HCEC 1CT (cell line): ENCODE measurements around the gene CERS6.

Experiments
- DNase-seq: peaks from one replicate; pipeline ENCODE4 v3.0.0-alpha.2; 2017

The CERS6 gene

DNA sequence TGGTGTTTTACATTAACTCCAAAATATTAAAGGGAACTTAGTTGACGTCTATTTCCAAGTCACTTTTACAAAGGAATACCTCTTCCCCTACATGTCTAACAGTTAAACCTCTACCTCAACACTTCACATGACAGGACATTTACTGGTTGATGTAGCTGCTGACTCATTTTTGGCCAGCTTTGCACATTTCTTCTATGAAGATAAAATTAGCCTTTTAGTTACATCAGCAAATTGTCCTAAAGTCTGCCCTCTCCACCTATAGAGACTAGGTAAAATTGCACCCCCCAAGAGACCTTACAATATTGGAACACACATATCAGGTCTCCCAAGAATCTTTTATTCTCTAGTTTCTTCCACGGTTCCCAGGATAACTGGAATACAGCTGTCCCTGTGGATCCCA, 10.1 kb upstream of the CERS6 start:
- DNase-seq = no peak

DNA sequence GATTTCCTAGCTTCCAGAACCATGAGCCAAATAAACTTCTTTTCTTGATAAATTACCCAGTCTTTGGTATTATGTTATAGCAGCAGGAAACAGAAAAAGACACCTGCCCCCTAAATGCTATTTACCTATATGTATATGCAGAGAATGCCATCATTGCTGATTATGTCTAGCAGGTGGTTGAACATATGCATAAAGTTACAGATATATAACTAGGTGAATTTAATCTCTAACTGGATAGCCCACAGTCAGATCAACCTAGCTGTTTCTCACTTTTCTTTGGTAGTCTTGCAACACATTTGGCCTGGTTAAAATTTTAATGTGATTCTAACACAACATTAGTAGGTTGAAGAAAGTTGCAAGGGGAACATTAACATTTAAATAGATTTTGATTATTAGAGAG, 7.1 kb upstream of the CERS6 start:
- no peak for DNase-seq

DNA sequence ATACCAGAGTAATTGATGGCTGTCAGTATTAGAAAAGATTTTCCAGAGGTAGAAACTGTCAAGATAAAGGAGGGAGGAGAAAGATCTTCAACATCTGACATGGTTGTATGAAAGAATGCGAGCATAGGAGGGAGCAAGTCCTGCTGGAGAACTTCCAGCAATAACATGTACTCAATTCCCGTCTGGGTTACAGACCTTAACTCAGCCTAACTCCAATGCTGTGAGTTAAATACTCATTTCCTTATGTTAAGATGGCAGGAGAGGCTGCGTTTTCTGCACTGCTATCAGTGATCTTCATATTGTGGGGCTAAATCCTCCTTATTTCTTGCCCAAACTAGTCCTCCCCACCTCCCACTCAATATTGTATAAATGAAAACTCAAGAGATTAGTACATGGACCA, 6.7 kb upstream of the CERS6 start:
- DNase-seq = no peak

DNA sequence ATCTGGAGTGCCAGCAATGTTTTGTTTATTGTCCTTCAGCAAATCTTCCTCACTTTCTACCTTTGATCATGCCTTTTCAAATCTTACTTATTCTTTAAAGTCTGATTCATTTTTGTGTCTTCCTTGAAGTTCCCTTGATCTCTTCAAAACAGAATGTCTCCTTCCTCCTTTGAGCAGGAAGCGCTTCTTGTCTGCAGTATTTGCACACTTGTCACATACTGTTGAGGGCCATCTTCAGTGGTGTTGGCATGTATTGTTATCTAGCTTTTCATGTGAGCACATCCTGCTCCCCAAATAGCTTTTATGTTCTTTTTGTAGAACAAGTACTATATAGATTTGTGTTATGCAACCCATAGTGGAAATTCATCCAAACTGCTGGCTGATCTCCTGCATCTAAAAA, 5.9 kb upstream of the CERS6 start:
- DNase-seq = no peak

DNA sequence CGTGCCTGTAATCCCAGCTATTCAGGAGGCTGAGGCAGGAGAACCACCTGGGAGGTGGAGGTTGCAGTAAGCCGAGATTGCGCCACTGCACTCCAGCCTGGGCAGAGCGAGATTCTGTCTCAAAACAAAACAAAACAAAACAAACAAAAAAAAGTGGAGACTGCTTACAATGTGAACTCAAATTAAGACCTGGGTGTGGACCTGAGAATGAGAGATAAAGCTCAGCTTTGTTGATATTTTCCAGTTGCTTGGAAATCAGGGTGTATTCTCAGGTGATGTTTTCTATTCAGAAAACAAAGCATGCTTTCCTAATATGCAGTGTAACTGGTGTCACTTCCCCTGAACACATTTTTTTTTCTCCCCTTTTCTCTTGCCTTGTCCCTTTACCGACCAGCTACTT, 5.3 kb upstream of the CERS6 start:
- no peak for DNase-seq

DNA sequence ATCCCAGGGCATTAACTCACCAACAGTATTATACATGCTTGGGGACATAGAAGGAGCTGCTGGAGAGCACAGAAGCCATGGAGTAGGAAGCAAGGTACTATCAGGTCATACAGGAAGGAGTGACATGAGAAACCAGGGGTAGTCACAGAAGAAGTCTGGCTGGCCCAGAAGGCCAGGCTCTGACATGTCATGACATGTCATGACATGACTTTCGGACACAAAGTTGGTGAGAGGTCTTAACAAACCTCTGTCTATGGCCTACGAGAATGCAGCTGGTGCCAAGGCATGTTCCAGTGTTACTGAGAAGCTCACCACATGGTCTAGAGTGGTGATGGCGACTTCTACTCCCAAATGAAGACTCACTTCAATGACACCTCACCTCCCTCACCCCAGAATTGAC, 3.3 kb upstream of the CERS6 start:
- no peak for DNase-seq

DNA sequence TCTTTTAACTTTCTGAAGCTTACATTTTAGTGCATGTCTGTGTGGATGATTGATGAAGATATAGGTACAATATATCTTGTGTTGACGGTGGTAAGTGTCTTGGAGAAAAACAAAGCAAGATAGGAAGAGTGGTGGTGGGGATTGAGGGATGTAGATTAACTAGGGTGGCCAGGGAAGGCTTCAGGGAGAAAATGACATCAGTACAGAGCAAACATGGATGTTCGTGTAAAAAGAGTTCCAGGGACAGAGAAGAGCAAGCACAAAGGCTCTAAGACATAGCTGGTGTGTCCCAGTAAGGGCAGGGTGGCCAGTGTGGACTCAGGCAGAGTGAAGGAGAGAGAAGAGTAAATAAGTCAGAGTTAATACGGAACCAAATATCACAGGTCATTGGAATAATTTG, 2.7 kb upstream of the CERS6 start:
- DNase-seq = no peak

DNA sequence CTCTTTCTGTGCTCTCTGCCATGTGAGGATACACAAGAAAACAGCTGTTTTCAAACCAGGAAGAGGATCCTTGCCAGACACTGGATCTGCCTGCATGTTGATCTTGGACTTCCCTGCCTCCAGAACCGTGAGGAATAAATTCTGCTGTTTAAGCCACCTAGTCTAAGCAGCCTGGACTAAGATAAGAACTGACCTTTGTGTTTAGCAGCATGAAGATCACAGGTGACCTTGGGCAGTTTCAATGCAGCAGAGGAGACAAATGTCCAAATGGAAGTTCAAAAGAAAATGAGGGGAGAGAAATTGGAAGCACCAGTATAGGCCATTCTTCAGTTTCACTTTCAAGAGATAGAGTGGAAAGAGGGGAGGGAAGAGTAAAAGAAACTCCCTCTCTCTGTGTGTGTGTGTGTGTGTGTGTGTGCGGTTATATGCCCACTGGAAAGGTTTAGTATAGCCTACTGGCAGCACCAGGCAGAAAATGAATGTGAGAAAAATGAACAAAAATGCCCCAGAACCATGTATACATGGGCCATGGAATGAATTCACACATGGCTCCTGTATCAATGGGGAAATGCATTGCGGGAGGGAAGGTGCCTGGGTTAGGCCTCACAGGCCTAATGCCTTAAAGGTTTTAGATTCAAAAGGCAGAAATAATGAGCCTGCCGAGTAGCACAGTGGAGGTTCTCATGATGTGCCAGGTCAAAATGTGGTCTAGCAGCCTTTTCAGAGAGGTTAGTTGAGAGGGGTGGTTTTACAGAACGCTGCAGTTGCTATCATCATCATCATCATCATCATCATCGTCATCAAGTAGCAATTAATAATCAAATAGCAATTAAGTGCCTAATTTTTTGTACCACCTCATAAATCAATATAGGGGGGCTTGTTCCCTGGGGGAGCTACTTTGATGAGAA, 1.1 kb upstream of the CERS6 start:
- no peak for DNase-seq

DNA sequence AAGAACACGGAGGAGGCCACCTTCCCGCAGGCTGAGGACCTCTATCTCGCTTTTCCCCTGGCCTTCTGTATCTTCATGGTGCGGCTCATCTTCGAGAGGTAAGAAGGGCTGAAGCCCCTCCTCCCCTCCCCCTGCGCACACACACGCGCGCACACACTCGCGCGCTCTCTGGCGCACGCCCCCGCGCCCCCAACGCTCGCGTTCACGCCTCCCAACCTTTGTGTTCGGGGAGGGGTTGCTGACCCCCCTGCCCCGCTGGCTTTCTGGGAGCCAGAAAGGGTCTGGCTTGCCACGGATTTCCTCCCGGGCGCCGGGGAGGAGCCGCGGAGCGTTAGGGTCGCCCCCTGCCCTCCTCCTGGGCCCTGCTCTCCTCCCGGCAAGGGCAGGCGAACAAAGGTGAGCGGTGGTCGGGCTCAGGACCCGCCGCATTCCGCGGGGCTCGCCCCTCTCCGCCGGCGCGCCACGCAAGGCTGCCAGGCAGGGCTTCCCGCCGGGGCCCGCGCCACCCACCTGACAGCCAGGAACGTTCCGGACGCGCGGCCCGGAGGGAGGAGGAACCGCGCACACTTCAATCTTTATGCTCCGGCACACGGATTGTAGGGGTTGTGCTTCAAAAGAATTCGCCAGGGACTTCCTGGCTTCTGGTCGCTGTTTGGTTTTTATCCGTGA, 583 bp downstream of the CERS6 start:
- peak; percentile 23 for DNase-seq

DNA sequence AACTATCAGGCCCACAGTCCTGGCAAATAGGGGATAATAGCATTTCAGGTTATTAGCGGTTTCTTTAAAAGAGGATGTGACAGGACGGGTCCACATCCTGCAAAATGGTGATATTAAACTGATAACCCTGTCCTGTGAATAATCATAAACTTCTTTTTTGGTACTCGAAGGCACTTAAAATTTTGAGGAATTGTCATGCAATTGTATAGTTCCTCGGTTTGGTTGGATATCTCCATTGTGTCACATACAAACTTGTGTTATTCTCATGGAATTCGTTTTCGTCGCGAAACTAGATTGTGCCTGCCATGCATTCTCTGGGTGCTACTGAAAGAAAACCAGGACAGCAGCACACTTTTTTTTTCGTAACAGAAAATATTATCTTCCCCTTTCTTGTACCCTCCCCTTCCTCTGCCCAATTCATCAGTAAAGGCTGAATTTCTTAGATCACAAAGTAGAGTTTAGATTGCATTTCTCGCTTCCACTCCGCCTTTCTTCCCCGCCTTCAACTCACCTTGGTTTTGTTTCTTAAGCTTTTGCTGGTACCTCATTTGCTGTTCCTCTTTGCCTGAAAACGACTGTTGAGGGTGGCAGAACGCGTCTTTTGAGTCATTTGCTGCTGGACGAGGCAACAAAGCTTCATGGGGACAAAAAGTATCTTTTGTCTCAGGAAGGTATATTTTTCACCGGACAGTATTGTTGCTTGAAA, 1.3 kb downstream of the CERS6 start:
- no peak for DNase-seq

DNA sequence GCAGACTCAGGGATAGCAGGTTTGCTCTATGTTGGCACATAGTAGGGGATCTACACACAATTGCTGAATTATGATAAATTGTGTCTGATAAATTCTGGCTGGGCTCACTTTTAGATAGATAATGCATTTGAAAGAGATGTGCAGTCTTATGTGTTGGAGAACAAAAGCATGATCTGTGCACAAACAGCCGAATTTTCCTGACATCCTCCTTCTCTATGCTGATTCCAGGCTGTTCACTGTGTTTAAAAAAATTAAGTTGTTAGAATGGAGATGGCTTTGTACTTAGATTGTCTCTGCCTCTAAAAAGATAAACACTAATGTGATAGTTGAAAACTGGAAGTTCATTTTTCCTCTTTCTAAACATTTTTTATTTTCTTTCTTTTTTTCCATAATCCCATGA, 2.1 kb downstream of the CERS6 start:
- DNase-seq = no peak

DNA sequence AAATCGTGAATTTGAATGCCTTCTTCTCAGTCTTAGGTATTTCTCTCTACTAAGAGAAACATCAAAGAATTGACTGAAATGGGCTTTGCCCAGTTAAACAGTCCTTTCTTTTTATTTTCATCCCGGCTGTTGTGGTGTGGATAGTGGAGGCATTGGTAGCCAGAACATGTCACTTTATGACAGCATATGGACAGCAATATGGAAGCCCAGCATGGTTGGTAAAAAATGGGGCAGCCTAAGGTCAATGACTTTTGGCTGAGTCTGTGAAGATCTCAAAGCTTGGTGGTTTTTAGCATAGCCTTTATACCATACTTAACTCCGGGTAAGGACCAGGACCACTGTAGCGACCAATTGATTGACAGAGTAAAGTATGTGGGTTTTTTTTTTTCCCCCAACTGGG, 3.2 kb downstream of the CERS6 start:
- no peak for DNase-seq

DNA sequence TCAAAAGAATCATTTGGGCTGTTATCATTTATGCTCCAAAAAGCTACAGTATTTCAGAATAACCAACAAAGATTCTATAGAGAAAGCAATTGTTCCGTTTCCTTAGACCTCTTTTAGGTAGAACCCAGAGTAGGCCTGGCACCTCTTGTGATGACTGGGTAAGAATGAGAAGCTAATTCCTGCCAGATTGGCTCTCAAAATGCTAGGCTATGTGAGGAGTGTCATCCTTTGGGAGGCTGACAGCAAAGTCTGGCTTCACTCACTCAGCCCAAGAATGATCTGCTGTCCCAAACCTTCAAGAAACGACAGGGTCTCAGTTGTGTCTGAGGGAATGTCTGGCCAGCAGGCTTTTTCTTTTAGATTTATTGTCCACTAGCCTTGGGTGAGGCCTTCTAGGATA, 4.5 kb downstream of the CERS6 start:
- no peak for DNase-seq

DNA sequence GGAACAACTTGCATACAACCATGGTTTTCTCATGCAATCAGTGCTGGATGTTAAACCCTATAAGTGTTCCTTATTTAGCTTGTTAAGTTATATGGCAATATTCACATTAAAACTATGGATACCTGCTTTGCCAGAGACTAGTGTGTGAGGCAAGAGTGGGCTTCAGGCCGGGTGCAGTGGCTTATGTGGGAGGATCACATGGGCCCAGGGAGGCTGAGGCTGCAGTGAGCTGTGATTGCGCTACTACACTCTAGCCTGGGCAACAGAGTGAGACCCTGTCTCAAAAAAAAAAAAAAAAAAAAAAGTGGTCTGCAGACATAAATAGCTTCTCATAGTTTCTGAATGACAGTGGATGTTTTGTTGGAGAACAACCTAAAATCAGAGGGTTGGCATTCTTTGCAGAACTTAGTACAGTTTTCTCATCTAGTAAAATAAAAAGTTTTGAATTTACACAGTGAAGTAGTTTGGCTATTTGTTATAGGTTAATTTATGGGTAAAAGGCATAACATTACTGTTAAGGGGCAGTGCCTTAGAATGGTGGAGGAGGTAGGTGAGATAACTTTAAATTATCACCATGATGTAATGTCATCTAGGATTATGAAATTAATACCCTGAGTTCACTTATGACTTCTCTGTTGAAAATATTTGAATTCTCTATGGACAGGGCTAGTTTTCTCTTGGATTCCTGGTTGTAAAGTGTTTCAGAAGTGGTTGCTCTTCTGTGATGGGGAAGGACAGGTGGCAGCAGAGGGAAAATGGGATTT, 5.3 kb downstream of the CERS6 start:
- no peak for DNase-seq

DNA sequence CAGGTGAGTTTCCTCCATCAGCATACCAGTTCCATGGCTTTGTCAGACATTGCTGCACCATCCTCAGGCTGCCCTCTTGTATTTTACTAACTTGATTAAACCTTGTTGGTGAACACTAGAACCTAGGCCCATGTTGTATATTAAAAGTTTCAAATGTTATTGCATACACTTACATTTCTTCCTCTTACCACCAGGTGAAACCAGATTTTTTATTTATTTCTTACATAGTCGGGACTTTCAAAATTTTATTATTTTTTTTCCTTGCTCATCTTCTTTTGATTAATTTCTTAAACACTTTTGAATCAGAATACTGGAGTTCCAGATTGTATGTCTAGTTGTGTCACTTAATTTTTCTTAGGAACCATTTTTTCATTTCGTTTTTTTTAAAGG, 5.9 kb downstream of the CERS6 start:
- DNase-seq = no peak

DNA sequence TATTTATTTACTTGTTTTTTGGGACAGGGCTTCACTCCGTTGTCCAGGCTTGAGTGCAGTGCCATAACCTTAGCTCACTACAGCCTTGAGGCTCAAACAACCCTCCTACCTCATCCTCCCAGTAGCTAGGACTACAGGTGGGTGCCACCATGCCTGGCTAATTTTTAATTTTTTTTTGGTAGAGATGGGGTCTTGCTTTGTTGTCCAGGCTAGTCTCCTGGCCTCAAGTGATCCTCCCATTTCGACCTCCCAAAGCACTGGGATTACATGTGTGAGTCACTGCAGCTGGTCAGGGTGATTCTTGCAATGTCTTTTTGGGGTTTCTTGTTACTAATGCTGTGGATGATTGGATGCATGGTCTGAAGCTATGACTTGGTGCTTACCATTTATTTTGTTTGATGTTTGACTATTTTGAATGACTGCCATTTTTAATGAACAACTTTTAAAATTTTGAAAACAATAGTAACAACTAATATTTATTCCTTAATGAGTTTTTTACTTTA, 6.5 kb downstream of the CERS6 start:
- peak; percentile 28 for DNase-seq

DNA sequence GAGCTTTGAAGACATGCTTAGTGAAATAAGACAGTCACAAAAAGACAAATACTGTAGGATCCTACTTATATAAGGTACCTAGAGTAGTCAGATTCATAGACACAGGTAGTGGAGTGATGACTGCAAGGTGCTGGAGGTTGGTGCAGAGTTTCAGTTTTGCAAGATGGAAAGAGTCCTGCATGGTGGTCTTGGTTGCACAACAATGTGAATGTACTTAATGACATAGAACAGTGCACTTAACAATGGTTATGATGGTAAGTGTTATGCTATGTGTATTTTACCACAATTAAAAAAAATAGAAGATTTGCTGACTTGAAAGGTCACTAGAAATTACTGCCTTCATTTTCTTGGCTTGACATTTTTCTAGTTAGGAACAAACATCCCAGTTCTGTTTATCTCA, 9.5 kb downstream of the CERS6 start:
- DNase-seq = peak; percentile 2

DNA sequence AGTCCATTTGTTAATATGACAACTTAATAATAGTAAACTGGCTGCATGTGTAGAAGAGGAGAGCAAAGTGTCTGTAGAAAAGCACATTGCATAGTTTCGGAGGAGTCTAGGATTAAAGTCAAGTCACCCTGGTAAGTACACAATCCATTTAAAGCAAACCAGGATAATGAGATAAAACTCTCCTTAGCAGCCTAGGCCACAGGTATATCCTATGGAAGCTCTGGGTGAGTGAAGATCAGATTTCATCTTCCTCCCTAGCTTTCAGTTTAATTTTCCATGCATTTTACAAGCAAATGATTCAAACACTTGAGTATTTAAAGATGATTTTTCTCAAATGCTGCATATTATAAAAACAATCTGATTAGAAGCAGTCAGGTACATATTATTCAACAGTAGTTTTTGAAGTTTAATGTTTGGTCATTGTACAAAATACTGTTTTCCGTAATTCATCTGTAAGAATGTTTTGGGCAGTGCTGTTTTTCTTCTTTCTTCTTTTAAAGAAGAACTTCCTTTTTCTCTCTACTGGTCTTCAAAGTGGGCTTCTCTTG, 10.2 kb downstream of the CERS6 start:
- no peak for DNase-seq

DNA sequence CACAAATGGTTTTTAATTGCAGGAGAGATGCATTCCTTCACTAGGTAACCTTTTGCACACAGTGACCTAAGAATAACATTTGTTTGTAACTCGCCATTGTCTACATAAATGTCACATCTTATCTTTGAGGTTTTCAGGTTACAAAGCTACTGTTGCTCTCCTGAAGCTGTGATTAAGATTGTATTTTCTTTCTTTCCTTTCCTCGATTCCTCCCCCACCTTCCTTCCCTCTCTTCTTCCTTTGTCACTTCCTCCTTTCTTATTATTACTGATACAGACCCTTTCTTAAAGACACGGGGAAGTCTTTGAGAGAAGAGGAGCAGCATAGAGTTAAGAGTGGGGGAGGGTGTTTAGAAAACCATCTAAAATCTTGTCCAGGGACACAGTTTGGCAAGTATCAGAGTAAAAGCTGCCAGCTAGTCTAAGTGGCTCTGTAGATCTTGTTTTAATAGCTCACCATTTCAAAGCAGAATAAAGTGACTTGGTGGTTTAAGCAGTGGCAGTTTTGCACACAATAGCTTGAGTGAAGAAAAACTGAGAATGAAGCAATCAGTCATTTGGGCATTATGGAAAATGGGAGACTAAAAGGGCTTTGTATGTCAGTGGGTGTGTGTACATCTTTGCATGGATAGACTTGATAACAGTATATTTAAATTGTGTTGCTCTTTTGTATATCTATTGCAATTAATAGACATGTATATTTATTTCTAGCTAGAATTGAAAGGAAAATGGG, 10.9 kb downstream of the CERS6 start:
- DNase-seq = no peak

DNA sequence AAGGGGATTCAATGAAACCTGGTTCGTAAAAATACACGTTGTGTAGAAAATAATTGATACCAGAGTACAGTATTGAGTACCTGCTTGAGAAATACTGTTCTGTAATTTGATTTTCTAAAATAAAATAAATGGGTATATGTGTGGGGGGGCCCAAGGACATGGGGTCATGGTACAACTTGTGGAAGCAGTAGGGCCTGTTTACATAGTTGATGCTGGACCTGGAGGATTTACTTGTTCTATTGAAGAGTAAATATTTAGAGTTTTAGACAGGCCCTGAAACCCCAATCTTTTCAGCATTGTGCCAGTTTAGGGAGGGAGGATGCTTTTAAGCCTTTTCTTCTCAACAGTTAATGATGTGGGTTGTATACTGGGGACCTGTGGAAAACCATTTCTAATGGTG, 11.7 kb downstream of the CERS6 start:
- DNase-seq = no peak

DNA sequence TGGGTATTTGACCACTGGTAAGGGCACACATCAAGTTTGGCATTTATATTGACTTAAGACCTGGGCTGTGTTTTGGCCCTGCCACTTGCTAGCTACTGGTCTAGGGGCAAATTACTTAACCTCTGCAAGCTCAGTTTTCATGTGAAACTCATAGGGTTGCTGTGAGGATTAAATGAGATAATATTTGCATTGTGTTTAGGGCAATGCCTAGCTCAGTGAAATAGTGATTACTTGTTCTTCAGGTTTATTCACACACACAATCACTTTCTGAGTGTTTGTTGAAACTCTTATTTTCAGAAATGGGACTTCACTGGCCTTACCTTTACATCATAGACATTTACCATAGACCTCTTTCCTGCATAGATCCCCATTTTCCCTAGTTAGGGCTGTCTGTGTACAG, 12.3 kb downstream of the CERS6 start:
- DNase-seq = no peak
